Lung (tissue), 12 donors: Measurements from ENCODE around the gene INPP5E. TPM values are rescaled to one million over a fixed set of nuclear protein-coding genes. Genes with fewer than 3 reads are reported as not detected.

ENCODE experiments used
- ATAC-seq: fragments of 200-7000 bp; cut with Tn5 transposase; one replicate; pipeline ENCODE4 v1.9.1; 2020; ENCODE audit warnings: moderate number of reproducible peaks; ENCODE audit not compliant: insufficient read depth, low FRiP score
- DNase-seq, 3 donors: peaks; one replicate each; pipeline ENCODE4 v3.0.0-alpha.2; 2013 to 2017
- H3K27ac ChIP-seq, 2 donors: one replicate each; pipeline ENCODE4 v1.5.1; 2013; ENCODE audit warnings: mild to moderate bottlenecking in 2 of 2, moderate library complexity in 2 of 2, control low read depth in 1 of 2, inconsistent platforms in 1 of 2, low read depth in 1 of 2, low read length in 1 of 2
- H3K27me3 ChIP-seq, 3 donors: one replicate each; pipeline ENCODE4 v1.5.1; 2013; ENCODE audit warnings: low read length in 2 of 3; ENCODE audit not compliant: control insufficient read depth in 3 of 3, insufficient read depth in 3 of 3
- H3K36me3 ChIP-seq, 4 donors: one replicate each; pipeline ENCODE4 v1.5.1; 2013; ENCODE audit warnings: low read length in 4 of 4, mild to moderate bottlenecking in 1 of 4, moderate library complexity in 1 of 4; ENCODE audit not compliant: control insufficient read depth in 4 of 4, insufficient read depth in 4 of 4
- H3K4me1 ChIP-seq, 5 donors: one replicate each; pipeline ENCODE4 v1.5.1; 2013; ENCODE audit warnings: low read length in 5 of 5, mild to moderate bottlenecking in 2 of 5, moderate library complexity in 1 of 5; ENCODE audit not compliant: control insufficient read depth in 5 of 5, insufficient read depth in 5 of 5
- H3K4me3 ChIP-seq: one replicate; pipeline ENCODE4 v1.5.1; 2013; ENCODE audit warnings: mild to moderate bottlenecking, control low read depth, moderate library complexity
- H3K9ac ChIP-seq, 2 donors: one replicate each; pipeline ENCODE4 v1.5.1; 2013; ENCODE audit warnings: low read length in 2 of 2, control low read depth in 1 of 2; ENCODE audit not compliant: insufficient read depth in 1 of 2
- H3K9me3 ChIP-seq, 4 donors: one replicate each; pipeline ENCODE4 v1.5.1; 2013; ENCODE audit warnings: low read length in 3 of 4, mild to moderate bottlenecking in 1 of 4, moderate library complexity in 1 of 4; ENCODE audit not compliant: control insufficient read depth in 4 of 4, insufficient read depth in 3 of 4
- WGBS, 2 donors: extraction: QIAGEN DNeasy Blood & Tissue Kit; methylation state at CpG; one replicate each; pipeline ENCODE4 v1.1.7; 2013; 5-methylcytosine and 5-hydroxymethylcytosine counted together
- polyA plus RNA-seq, 2 donors: library from polyadenylated mRNA; stranded (reverse); fragments of 200-250 nt; gene quantifications; one replicate each; pipeline ENCODE4 v1.2.1, GENCODE V29; 2013
- total RNA-seq, 2 donors: library from RNA; depleted of rRNA in 1 of 2; stranded (reverse); fragments of >200 nt in 1 of 2; gene quantifications; one replicate each; pipeline ENCODE4 v1.2.1, GENCODE V29; 2014 to 2021
- TF ChIP-seq, protein P1 (sequence below): IDR thresholded peaks from 2 replicates; pipeline ENCODE4 v1.5.1; 2012; ENCODE audit warnings: mild to moderate bottlenecking; ENCODE audit errors: control extremely low read depth, extremely low read depth
- donor health status: control.
- donor health status: control.
- donor health status: Bipolar disorder and iron deficiency.
- donor health status: healthy.
- donor health status: DM: yes; HTN: yes; CAD: no.

Gene INPP5E
- total and polyA plus RNA-seq, 4 donors, result 7.2 to 18.4 (median 8.6) TPM

DNA sequence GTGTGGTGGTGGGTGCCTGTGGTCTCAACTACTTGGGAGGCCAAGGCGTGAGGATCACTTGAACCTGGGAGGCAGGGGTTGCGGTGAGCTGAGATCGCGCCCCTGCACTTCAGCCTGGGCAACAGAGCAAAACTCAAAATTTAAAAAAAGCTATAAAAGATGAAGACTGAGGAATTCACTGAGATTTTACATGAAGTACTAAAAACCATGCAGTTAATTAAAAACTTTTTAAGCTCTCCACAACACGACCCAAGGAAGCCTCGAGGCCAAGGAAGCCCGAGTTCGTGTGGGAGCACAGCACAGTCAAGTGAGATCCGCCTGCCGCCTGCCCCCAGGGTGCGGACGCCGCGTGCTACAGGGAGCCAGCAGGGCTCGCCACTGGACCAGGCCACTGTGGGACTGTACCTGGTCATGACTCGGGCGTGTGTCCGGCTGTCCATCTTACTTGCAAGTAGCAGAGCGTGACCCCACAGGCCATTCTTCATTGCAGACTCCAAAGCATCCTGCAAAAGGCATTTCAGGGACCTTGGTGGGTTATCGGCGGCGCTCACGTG lies 21.2 kb upstream of the INPP5E start:
- Histone ChIP-seq H3K4me1 (no peaks in the 10 kb centered on the region), H3K9me3 (no peaks in the 10 kb centered on the region), H3K36me3 (peaks cover 38 to 73% (median 41%) of the 10 kb centered on the region in 4 donors), H3K9ac (no peak overlapping the region), H3K27ac (no peak overlapping the region), H3K27me3 (no peaks in the 10 kb centered on the region), H3K4me3 (no peak overlapping the region)
- DNase-seq (no peak), ATAC-seq (no peak)
- WGBS, 2 donors, result 97 to 99% methylated on average over 23 of the region's 23 CpGs
- TF ChIP-seq, protein P1, sequence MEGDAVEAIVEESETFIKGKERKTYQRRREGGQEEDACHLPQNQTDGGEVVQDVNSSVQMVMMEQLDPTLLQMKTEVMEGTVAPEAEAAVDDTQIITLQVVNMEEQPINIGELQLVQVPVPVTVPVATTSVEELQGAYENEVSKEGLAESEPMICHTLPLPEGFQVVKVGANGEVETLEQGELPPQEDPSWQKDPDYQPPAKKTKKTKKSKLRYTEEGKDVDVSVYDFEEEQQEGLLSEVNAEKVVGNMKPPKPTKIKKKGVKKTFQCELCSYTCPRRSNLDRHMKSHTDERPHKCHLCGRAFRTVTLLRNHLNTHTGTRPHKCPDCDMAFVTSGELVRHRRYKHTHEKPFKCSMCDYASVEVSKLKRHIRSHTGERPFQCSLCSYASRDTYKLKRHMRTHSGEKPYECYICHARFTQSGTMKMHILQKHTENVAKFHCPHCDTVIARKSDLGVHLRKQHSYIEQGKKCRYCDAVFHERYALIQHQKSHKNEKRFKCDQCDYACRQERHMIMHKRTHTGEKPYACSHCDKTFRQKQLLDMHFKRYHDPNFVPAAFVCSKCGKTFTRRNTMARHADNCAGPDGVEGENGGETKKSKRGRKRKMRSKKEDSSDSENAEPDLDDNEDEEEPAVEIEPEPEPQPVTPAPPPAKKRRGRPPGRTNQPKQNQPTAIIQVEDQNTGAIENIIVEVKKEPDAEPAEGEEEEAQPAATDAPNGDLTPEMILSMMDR, result no peak

DNA sequence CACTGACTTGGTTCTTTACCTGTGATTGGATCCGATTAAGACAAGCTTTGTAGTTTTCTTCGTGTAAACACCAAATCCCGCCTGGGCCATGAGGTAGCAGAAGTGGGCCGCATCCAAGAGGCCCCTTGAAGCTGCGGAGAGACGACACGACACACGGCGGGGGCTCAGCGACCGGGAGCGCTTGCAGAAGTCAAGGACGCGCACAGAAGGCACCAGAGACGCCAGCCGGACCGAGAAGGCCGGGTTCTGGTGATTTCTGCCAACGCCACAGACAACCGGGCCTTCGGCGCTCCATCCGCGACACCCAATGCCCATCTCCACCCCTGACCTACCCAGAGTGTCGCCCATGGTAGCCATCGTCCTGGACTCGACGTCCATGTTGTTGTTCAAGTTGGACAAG lies 19.8 kb upstream of the INPP5E start:
- H3K9me3 ChIP-seq, result no peaks in the 10 kb centered on the region
- H3K27me3 ChIP-seq, result no peaks in the 10 kb centered on the region
- H3K27ac ChIP-seq, result no peak overlapping the region
- no peaks in the 10 kb centered on the region for H3K4me1 ChIP-seq
- DNase-seq (no peak), ATAC-seq (no peak)
- TF ChIP-seq, protein P1, result no peak
- 94 to 96% methylated on average over 28 of the region's 28 CpGs for WGBS, 2 donors
- no peak overlapping the region for H3K4me3 ChIP-seq
- H3K36me3 ChIP-seq, result peaks cover 35 to 78% (median 41%) of the 10 kb centered on the region in 4 donors
- H3K9ac ChIP-seq, result no peak overlapping the region

DNA sequence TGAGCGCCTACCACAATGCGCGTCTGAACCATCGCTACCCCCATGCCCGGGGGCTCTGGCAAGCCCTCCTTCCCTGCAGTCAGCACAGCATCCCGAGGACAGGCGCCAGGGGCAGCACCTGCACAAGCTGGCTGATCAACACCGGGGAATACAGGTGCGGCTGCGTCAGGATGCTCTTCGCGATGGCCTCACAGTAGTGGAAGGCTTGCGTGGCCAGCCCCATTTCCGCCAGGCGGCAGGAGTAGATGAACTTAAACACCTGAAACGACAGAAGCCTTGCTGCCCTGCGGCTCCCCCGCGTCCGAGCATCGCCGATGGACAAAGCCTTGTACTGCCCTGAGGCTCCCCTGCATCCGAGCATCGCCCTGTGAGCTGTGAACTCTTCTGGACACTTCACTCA lies 17.7 kb upstream of the INPP5E start:
- H3K27me3 ChIP-seq, result no peaks in the 10 kb centered on the region
- ATAC-seq (no peak), DNase-seq (no peak)
- 97 to 98% methylated on average over 24 of the region's 24 CpGs for WGBS, 2 donors
- H3K9ac ChIP-seq, result no peak overlapping the region
- no peaks in the 10 kb centered on the region for H3K9me3 ChIP-seq
- H3K4me3 ChIP-seq, result no peak overlapping the region
- TF ChIP-seq, protein P1, result no peak
- no peak overlapping the region for H3K27ac ChIP-seq
- peaks cover 27 to 70% (median 35%) of the 10 kb centered on the region in 4 donors for H3K36me3 ChIP-seq
- H3K4me1 ChIP-seq, result no peaks in the 10 kb centered on the region

DNA sequence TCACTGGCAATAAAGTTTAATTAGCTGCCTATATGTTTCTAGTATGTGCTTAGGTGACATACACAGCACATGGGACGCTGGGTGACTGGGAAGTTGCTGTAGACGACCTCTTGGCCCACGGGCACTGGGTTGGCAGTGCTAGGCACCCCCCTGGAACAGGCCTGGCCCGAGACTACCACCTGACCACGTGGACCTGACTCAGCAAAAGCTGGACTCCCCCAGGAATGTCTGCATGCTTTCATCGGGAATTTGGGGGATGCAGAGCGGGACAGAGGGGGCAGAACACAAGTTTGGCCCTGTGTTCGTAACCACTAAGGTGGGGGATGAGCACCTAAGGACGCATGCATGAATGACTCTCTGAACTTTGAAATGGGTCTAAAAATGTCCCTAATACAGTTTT lies 16.6 kb upstream of the INPP5E start:
- H3K4me1 ChIP-seq, result no peaks in the 10 kb centered on the region
- no peak overlapping the region for H3K9ac ChIP-seq
- TF ChIP-seq, protein P1, result no peak
- H3K9me3 ChIP-seq, result no peaks in the 10 kb centered on the region
- ATAC-seq (no peak), DNase-seq (no peak)
- H3K36me3 ChIP-seq, result peaks cover 30 to 68% (median 36%) of the 10 kb centered on the region in 4 donors
- H3K4me3 ChIP-seq, result no peak overlapping the region
- no peak overlapping the region for H3K27ac ChIP-seq
- H3K27me3 ChIP-seq, result no peaks in the 10 kb centered on the region
- WGBS, 2 donors, result 88 to 91% methylated on average over 9 of the region's 9 CpGs
